Fibroblast of skin of abdomen (primary cell): Measurements from ENCODE around the gene SLX4IP.

ENCODE experiments used
- DNase-seq: peaks from one replicate; pipeline ENCODE4 v3.0.0-alpha.2; 2013

SLX4IP gene

GRCh38 chr20:10429443-10429981 is 5.6 kb upstream of the SLX4IP start:
- DNase-seq, result no peak

GRCh38 chr20:10430000-10430466 is 5.1 kb upstream of the SLX4IP start:
- no peak for DNase-seq

- DNase-seq, result no peak
Observed at GRCh38 chr20:10430704-10431103, 4.4 kb upstream of the SLX4IP start.

GRCh38 chr20:10432079-10432478 is 3.0 kb upstream of the SLX4IP start:
- no peak for DNase-seq

GRCh38 chr20:10433014-10433622 is 2.0 kb upstream of the SLX4IP start:
- DNase-seq, result no peak

- peak; percentile 93 for DNase-seq
Observed at GRCh38 chr20:10433623-10434466, 1.3 kb upstream of the SLX4IP start, which contains the start of gene MKKS. Gene MKKS, minus strand, starts transcription at chr20:10434222. Its CDS starts 20,708 bp downstream, at chr20:10413514.

GRCh38 chr20:10434467-10434831 is 656 bp upstream of the SLX4IP start:
- peak; percentile 99 for DNase-seq

- no peak for DNase-seq
Observed at GRCh38 chr20:10436053-10436699, 1.1 kb downstream of the SLX4IP start.

GRCh38 chr20:10438217-10438616 is 3.1 kb downstream of the SLX4IP start:
- DNase-seq, result no peak

GRCh38 chr20:10443936-10444335 is 8.8 kb downstream of the SLX4IP start:
- no peak for DNase-seq

- no peak for DNase-seq
Observed at GRCh38 chr20:10445758-10446157, 10.7 kb downstream of the SLX4IP start.

GRCh38 chr20:10447028-10447427 is 11.9 kb downstream of the SLX4IP start:
- peak; percentile 78 for DNase-seq

GRCh38 chr20:10448270-10449156 is 13.4 kb downstream of the SLX4IP start:
- peak; percentile 38 for DNase-seq

- no peak for DNase-seq
Observed at GRCh38 chr20:10449270-10449669, 14.2 kb downstream of the SLX4IP start.

- no peak for DNase-seq
Observed at GRCh38 chr20:10453241-10453640, 18.1 kb downstream of the SLX4IP start.

- DNase-seq, result no peak
Observed at GRCh38 chr20:10454151-10454750, 19.1 kb downstream of the SLX4IP start.

- no peak for DNase-seq
Observed at GRCh38 chr20:10461495-10461894, 26.4 kb downstream of the SLX4IP start.

- DNase-seq, result no peak
Observed at GRCh38 chr20:10462516-10462915, 27.4 kb downstream of the SLX4IP start.

- DNase-seq, result no peak
Observed at GRCh38 chr20:10463622-10464021, 28.5 kb downstream of the SLX4IP start.

GRCh38 chr20:10465135-10465534 is 30.0 kb downstream of the SLX4IP start:
- no peak for DNase-seq

GRCh38 chr20:10466325-10466724 is 31.2 kb downstream of the SLX4IP start:
- peak; percentile 72 for DNase-seq

GRCh38 chr20:10466855-10467254 is 31.8 kb downstream of the SLX4IP start:
- DNase-seq, result no peak
